GM21526 (cell line): Measurements from ENCODE around the gene CUX1.
"Not testable (repeated sequence)": the region's sequence is repeated elsewhere in the genome, so short reads cannot be mapped to it uniquely, and the experiment has no call there.

Source experiments
- ATAC-seq: cut with Tn5 transposase; IDR thresholded peaks from one replicate; pipeline ENCODE4 v1.9.1; 2021; ENCODE audit warnings: moderate library complexity; ENCODE audit not compliant: unreplicated experiment, low FRiP score

The CUX1 gene

DNA sequence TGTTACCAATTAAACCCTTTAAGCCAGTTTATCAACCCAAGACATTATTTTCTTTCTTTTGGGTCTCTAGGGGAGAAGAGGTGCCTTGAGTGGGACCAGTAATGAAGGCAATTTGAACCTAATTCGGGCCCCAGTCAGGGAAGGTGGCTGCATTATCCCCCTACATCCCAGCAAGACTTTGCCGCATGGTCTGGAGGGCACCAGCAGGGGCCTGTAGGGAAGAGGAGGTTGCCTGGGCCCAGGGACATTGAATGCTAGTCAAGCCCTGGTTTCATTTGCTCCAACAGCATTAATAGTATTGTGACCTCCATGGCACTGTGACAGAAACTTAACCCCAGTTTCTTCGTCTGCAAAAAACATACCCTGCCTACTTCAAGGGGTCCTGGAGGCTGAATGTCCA lies 108.8 kb downstream of the CUX1 start:
- no peak for ATAC-seq

DNA sequence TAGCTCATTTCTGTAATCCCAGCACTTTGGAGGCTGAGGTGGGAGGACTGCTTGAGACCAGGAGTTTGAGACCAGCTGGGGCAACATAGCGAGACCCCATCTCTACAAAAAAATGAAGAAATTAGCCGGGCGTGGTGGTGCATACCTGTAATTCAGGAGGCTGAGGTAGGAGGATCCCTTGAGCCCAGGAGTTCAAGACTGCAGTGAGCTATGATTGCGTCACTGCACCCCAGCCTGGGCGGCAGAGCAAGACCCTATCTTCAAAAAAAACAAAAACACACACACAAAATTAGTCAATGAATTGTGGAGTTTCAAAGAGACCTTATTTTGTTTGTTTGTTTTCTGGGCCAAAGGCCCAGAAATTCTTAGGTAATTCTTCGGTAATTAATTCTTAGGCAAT lies 110.0 kb downstream of the CUX1 start:
- ATAC-seq = no peak

GRCh38 chr7:101927802-101928201 lies 110.4 kb downstream of the CUX1 start:
- no peak for ATAC-seq

DNA sequence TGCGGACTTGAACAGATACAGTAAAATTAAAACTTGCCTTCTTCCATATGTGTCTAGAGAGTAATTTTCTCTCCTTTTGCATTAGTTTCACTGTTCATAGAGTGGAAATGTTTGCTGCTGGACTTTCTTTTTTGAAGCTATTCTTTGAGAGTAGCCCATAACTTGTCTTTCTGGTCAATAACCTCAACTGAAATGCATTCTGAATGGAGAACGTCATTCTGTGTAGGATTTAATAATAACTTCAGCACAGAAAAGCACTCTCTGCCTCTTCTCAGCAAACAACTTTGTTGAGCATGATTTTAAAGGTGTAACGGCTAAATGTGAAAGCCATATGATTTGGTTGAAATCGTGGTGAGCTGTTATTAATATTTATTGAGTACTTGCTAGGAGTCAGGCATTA lies 111.8 kb downstream of the CUX1 start:
- ATAC-seq = no peak

DNA sequence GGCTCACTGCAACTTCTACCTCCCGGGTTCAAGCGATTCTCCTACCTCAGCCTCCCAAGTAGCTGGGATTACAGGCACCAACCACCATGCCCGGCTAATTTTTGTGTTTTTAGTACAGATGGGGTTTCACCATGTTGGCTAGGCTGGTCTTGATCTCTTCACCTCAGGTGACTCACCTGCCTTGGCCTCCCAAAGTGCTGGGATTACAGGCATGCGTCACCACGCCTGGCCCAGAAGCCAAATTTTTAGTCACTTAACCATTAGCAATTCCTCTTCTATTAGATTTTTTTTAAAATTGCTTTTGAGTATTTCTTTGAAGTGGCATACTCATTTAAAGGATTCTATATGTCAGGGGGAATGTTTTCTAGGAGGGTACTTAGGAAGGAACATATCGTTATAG lies 112.5 kb downstream of the CUX1 start:
- ATAC-seq = not testable (repeated sequence)

DNA sequence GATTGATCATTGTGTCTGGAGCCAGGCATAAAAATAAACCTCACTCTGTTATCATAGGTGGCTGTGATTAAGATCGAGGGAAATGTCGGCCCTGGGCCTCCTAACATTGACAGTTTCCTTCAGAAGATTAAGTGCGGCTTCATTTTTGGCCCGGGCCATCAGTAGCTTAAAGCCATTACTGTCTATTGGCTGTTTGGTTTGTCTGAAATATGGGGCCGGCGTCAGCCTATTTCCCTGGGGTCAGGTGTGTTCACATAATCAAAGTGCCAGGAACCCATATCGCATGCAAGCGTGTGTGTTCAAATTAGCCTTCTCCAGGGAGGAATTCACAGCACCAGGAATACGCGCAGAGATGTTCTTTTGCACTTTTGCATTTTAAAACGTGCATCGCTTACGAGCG lies 114.7 kb downstream of the CUX1 start:
- ATAC-seq = no peak

DNA sequence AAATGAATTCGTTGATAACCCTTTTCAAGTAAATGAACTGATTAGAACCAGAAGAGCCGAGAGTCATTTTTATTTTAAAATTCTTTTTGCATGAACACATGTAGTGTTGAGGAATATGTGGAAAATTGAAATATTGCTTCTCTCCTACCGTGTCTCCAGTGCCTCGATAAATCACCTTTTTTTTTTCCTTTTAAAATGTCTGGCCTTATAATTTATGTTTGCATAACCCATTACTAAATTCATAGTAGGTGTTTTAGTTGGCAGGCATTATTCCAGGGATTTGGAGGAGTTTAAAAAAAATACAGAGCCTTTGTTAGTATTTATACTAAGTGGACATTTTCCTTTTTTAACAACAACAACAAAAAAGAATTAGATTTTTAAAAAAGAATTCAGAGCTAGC lies 115.6 kb downstream of the CUX1 start:
- ATAC-seq = no peak

- ATAC-seq = no peak
Observed at GRCh38 chr7:101933688-101934121, 116.3 kb downstream of the CUX1 start.

GRCh38 chr7:101934618-101935017 lies 117.2 kb downstream of the CUX1 start:
- no peak for ATAC-seq

DNA sequence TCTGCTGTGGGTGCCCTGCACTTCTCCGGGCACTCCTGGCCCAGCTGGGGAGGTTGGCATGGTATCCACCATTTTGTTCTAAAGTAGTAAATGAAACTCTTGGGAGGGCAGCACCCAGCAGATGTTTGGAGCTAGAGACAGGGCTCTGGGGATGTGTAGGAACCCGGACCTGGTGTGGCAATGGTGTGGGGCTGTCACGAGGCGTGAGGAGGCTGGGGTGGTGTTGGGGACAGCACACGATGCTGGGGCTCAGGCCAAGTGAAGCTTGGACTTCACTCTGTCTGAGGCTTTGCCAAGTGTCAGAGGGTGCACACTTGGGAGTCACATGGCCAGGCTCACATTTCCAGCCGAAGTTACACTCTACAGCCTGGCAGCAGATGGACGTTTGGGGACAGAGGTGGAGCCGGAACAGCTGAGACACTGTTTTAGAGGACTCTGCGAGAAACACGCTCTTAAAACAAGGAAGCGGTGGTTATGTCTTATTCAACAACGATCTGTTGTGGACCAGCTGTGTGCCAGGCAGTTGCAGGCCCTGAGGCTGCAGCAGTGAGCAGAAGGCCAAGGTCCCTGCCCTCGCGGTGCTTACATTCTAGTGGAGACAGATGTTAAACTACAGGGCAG lies 118.2 kb downstream of the CUX1 start:
- ATAC-seq = no peak

DNA sequence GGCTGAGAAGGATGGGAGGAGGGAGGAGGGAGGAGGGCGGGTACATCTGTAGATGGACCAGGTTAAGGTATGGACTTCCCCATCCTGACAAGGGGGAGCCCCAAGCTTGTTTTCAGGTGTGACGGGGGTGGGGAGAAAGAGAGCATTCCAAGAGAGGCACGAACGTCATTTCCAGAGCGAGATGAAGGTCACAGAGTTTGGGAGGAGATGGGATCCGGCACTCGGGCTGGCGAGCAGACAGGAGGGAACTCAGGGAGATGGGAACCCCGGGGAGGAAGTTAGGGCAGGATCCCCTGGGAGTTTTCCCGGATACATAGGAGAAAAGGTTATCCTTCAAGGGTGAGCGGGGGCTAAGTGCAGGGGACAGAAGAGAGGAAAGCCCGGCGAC lies 118.8 kb downstream of the CUX1 start:
- ATAC-seq = no peak

GRCh38 chr7:101936611-101937231 lies 119.3 kb downstream of the CUX1 start:
- ATAC-seq = no peak

DNA sequence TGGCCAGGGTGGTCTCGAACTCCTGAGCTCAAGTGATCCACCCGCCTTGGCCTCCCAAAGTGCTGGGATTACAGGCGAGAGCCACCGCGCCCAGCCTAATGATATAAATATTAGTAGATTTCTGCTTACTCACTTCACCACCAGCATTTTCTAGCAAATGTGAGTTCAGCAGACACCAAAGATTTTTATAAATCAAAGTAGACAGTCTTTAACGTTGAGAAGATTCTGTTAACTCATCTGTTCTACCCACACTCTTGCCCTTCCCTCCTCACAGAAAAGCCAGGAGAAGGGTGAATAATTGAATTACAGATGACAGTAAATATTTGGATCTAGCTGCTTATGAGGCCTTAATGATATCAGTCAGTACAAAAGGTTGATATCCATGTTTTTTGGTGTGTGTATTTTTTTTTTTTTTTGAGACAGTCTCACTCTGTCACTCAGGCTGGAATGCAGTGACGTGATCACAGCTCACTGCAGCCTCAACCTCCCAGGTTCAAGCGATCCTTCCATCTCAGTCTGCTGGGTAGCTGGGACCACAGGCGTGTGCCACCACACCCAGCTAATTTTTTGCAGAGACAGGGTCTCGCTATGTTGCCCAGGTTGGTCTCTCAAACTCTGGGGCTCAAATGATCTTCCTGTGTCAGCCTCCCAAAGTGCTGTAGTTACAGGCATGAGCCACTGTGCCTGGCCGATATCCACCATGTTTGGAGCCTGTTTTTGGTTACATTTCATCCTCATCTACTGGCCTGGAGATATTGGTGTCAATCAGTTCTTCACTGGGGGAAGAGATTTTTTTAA lies 120.5 kb downstream of the CUX1 start:
- no peak for ATAC-seq

DNA sequence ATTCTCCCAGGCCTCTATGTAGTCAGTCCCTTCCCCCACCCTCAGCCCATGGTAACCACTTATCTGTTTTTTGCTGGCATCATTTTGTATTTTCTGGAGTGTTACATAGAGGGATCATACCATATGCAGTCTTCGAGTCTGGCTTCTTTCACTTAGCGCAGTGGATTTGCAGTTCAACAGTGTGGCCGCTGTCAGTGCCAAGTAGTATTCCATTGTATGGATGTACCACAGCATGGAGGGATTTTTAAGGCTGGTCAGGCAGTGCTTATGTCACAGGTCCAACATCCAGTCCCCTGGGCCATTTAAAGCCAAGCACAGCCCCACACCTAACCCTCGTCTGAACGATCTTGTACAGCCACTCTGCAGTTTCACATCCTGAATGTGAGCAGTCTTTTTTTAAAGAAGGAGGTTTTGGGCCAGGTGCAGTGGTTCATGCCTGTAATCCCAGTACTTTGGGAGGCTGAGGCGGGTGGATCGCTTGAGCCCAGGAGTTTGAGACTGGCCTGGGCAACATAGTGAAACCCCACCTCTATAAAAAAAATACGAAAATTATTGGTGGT lies 121.8 kb downstream of the CUX1 start:
- ATAC-seq = no peak

- ATAC-seq = no peak
Observed at GRCh38 chr7:101940151-101940550, 122.7 kb downstream of the CUX1 start.

DNA sequence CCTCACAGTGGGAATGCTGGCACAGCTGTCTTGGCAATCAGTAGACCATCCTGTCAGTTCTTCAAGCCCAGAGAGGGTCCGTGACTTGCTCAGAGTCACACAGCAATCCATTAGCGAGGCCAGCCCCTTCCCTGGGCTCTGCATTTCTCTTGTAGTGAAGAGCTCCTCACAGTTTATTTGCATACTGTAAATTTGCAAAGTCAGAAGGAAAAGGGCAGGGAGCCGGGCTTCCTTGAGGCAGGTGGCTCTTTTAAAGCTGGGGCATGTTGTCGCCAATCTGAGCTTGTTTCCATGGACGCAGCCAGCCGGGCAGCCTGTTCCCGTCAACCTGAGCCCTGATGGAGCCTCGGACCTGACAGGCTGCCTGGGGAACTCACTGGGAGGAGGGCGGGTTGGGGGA lies 123.4 kb downstream of the CUX1 start:
- no peak for ATAC-seq

- ATAC-seq = no peak
Observed at GRCh38 chr7:101941481-101942383, 124.3 kb downstream of the CUX1 start.

DNA sequence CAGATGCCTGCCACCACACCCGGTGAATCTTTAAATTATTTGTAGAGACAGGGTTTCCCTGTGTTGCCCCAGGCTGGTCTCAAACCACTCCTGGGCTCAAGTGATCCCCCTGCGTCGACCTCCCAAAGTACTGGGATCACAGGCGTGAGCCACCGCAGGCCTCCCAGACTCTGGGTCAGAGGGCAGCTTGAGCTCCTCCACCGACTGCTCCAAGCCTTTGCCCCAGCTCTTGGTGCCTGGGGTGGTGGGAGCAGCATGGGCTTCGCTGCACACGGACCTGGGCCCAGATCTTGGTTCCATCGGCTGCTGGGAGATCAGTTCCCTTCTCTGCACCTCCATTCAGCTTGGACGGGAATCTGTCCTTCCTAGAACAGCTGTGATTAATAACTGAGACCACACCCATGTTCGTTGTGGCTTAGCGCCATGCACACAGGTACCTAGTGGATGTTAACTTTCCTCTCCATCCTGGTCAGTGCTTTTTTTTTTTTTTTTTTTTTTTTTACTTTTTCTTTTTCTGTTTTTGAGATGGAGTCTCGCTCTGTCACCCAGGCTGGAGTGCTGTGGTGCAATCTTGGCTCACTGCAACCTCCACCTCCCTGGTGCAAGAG lies 125.3 kb downstream of the CUX1 start:
- ATAC-seq = no peak

- no peak for ATAC-seq
Observed at GRCh38 chr7:101943306-101943705, 125.9 kb downstream of the CUX1 start.
